K562 (cell line): Measurements from ENCODE around the gene ARHGAP12. TPM values are rescaled to one million over a fixed set of nuclear protein-coding genes. Genes with fewer than 3 reads are reported as not detected.

Source experiments
- ATAC-seq: fragments of 200-7000 bp; cut with Tn5 transposase; 3 replicates; pipeline ENCODE4 v1.9.1; 2020; ENCODE audit warnings: moderate library complexity
- BruUV-seq: library from RNA; stranded (reverse); fragments of 400-500 nt; replicated peaks from 2 replicates; lab custom pipeline; 2021; lab: Mats Ljungman, UMichigan
- CTCF ChIA-PET: fragments of 300-600 bp; formaldehyde crosslinking; extraction: SDS; loops from one replicate; lab custom pipeline; 2021; ENCODE audit warnings: low intra/inter-chr PET ratio; lab: Yijun Ruan, JAX
- POLR2A ChIA-PET: fragments of 300-600, 350-650 bp; sonication (Branson Sonifier 250); formaldehyde crosslinking; extraction: SDS; loops from one replicate; lab custom pipeline; 2021; ENCODE audit warnings: antibody characterized with exemption, inconsistent platforms; lab: Yijun Ruan, JAX
- DNase-seq, 4 experiments: peaks; one replicate each; pipeline versions ENCODE4 v3.0.0 to v3.0.0-alpha.2; 2011 to 2018; ENCODE audit warnings: low spot score in 3 of 4, mixed read lengths in 3 of 4; ENCODE audit errors: extremely low read depth in 1 of 4
- FAIRE-seq: peaks from 2 replicates; lab custom pipeline; 2011; peaks lifted over from hg19 to GRCh38; lab: Jason Lieb, UNC
- H2AFZ ChIP-seq: 2 replicates; pipeline ENCODE4 v1.6.0; 2011; ENCODE audit warnings: low read depth, low read length, control low read depth, inconsistent platforms
- H3K27ac ChIP-seq: fragments of 200-600 bp; 3 replicates; pipeline ENCODE4 v1.8.0; 2011; ENCODE audit warnings: low read depth, mild to moderate bottlenecking, control low read depth, inconsistent platforms, low read length, moderate library complexity, mixed read lengths; ENCODE audit errors: extremely low read depth
- H3K27me3 ChIP-seq, 2 experiments: fragments of 300-600 bp in 1 of 2; 2 replicates in 1 of 2; 3 replicates in 1 of 2; pipeline versions ENCODE4 v1.6.0 to v1.8.0; 2011; ENCODE audit warnings: inconsistent platforms in 2 of 2, low read length in 2 of 2, mild to moderate bottlenecking in 1 of 2, mixed read lengths in 1 of 2, moderate library complexity in 1 of 2; ENCODE audit not compliant: control insufficient read depth in 2 of 2, insufficient read depth in 2 of 2
- H3K36me3 ChIP-seq: fragments of 300-600 bp; 3 replicates; pipeline ENCODE4 v1.8.0; 2011; ENCODE audit warnings: mild to moderate bottlenecking, low read length, inconsistent platforms; ENCODE audit not compliant: control insufficient read depth, insufficient read depth
- H3K4me1 ChIP-seq, 2 experiments: fragments of 200-600 bp in 1 of 2; replicated peaks in 1 of 2; 2 replicates in 1 of 2; 3 replicates in 1 of 2; pipeline versions ENCODE4 v1.5.1 to v1.8.0; 2011; ENCODE audit warnings: inconsistent platforms in 2 of 2, low read length in 2 of 2, mild to moderate bottlenecking in 1 of 2, mixed read lengths in 1 of 2, moderate library complexity in 1 of 2; ENCODE audit not compliant: control insufficient read depth in 2 of 2, insufficient read depth in 2 of 2
- H3K4me2 ChIP-seq: 2 replicates; pipeline ENCODE4 v1.6.1; 2011; ENCODE audit warnings: low read length, control low read depth, inconsistent platforms, mixed read lengths; ENCODE audit not compliant: insufficient read depth
- H3K4me3 ChIP-seq: fragments of 200-600 bp; sonication (generic), shearing (Covaris generic); 2 replicates; pipeline ENCODE4 v1.5.1; 2016; ENCODE audit warnings: control low read depth, inconsistent platforms
- H3K79me2 ChIP-seq: fragments of 200-600 bp; 3 replicates; pipeline ENCODE4 v1.8.0; 2011; ENCODE audit warnings: low read length, inconsistent platforms; ENCODE audit not compliant: control insufficient read depth, insufficient read depth
- H3K9ac ChIP-seq, 2 experiments: 2 replicates each; pipeline versions ENCODE4 v1.6.0 to v1.6.1; 2011; ENCODE audit warnings: low read depth in 2 of 2, low read length in 2 of 2, control low read depth in 1 of 2, inconsistent platforms in 1 of 2, mild to moderate bottlenecking in 1 of 2, mixed read lengths in 1 of 2; ENCODE audit not compliant: insufficient read depth in 1 of 2
- H3K9me1 ChIP-seq: one replicate; pipeline ENCODE4 v1.6.0; 2011; ENCODE audit warnings: inconsistent platforms, mild to moderate bottlenecking, low read length, moderate library complexity; ENCODE audit not compliant: control insufficient read depth, insufficient read depth
- H3K9me3 ChIP-seq: replicated peaks from 2 replicates; pipeline ENCODE4 v1.5.1; 2011; ENCODE audit warnings: low read depth, low read length, inconsistent platforms; ENCODE audit not compliant: control insufficient read depth, insufficient read depth
- H4K20me1 ChIP-seq: replicated peaks from 2 replicates; pipeline ENCODE4 v1.6.1; 2011; ENCODE audit warnings: low read length, inconsistent platforms, mixed read lengths; ENCODE audit not compliant: control insufficient read depth, insufficient read depth
- BRF1 ChIP-seq: IDR thresholded peaks from 3 replicates; pipeline ENCODE4 v1.6.1; 2011; ENCODE audit warnings: borderline replicate concordance, mild to moderate bottlenecking; ENCODE audit not compliant: insufficient read length; ENCODE audit errors: extremely low read depth
- KDM4B ChIP-seq, 2 experiments: fragments of 450-650 bp in 1 of 2; sonication (generic) in 1 of 2; IDR thresholded peaks; 2 replicates each; pipeline ENCODE4 v1.6.1; 2016 to 2017; ENCODE audit warnings: borderline replicate concordance in 2 of 2, antibody characterized with exemption in 1 of 2, low read depth in 1 of 2, mild to moderate bottlenecking in 1 of 2
- MAFF ChIP-seq: IDR thresholded peaks from 2 replicates; pipeline ENCODE4 v1.6.1; 2012; ENCODE audit warnings: low read length, improper control_type of control experiment
- MEIS2 ChIP-seq: fragments of 450-650 bp; IDR thresholded peaks from 2 replicates; pipeline ENCODE4 v1.6.1; 2014; ENCODE audit warnings: mild to moderate bottlenecking; ENCODE audit not compliant: partially characterized antibody
- POLR2A ChIP-seq: fragments of 450-650 bp; conservative IDR thresholded peaks from 2 replicates; pipeline ENCODE4 v1.6.1; 2016
- RBM14 ChIP-seq: fragments of 200-400 bp; formaldehyde crosslinking; IDR thresholded peaks from 2 replicates; pipeline ENCODE4 v1.6.1; 2018; ENCODE audit warnings: low read depth, mild to moderate bottlenecking, low read length, moderate library complexity, borderline replicate concordance; ENCODE audit not compliant: insufficient read depth
- SMAD1 ChIP-seq: fragments of 150-350 bp; IDR thresholded peaks from 2 replicates; pipeline ENCODE4 v1.6.1; 2014; ENCODE audit warnings: low read length, low read depth; ENCODE audit not compliant: partially characterized antibody
- SMAD3 ChIP-seq: fragments of 450-650 bp; formaldehyde crosslinking; conservative IDR thresholded peaks from 2 replicates; pipeline ENCODE4 v1.4.0; 2020; ENCODE audit warnings: mild to moderate bottlenecking
- SREBF1 ChIP-seq: fragments of 150-350 bp; IDR thresholded peaks from 2 replicates; pipeline ENCODE4 v1.6.1; 2014; ENCODE audit warnings: antibody characterized with exemption, low read depth, low read length, borderline replicate concordance
- ZNF311 ChIP-seq: fragments of 250-450 bp; sonication (Bioruptor Pico); IDR thresholded peaks from 2 replicates; pipeline ENCODE4 v1.4.0; 2020; ENCODE audit warnings: mild to moderate bottlenecking, moderate library complexity
- ZNF507 ChIP-seq: conservative IDR thresholded peaks from 2 replicates; pipeline ENCODE4 v1.6.1; 2017; ENCODE audit warnings: missing genetic modification characterization, missing compliant biosample characterization
- ZNF584 ChIP-seq: fragments of 200-800 bp; sonication (Bioruptor generic); IDR thresholded peaks from 2 replicates; pipeline ENCODE4 v1.6.1; 2016; ENCODE audit warnings: low read depth, mild to moderate bottlenecking, missing genetic modification characterization, missing compliant biosample characterization
- ZNF766 ChIP-seq: fragments of 200-800 bp; sonication (Bioruptor generic); conservative IDR thresholded peaks from 2 replicates; pipeline ENCODE4 v1.6.1; 2016; ENCODE audit warnings: missing genetic modification characterization, missing compliant biosample characterization
- WGBS: fragments of 100-300 bp; shearing (Covaris generic); methylation state at CpG from one replicate; pipeline ENCODE4 v1.1.6; 2016; ENCODE audit warnings: low coverage, mixed read lengths; ENCODE audit not compliant: insufficient coverage; ENCODE audit errors: missing lambda C conversion rate; 5-methylcytosine and 5-hydroxymethylcytosine counted together
- in situ Hi-C: fragments of 300-500 bp; cut with MboI; formaldehyde crosslinking; loops from 4 replicates; pipeline ENCODE4 v1.15.0; 2018; ENCODE audit warnings: inconsistent platforms, mixed read lengths
- intact Hi-C: fragments of 100-400 bp; cut with micrococcal nuclease; formaldehyde crosslinking; loops from 2 replicates; pipeline ENCODE4 v1.14.2; 2022
- polyA plus RNA-seq, 8 experiments: library from polyadenylated mRNA; depleted of rRNA in 4 of 8; stranded (reverse) in 5 of 8; unstranded in 3 of 8; fragments of >200 nt; fragmentation: Nextera tagmentation in 2 of 8; fragmentation: Illumina TruSeq in 1 of 8; extraction: Ambion mirVana in 2 of 8; extraction: Trizol in 1 of 8; gene quantifications; 2 replicates each; pipeline versions ENCODE4 v1.2.1 to v1.2.3, GENCODE V29; 2011 to 2014; ENCODE audit warnings: inconsistent platforms in 1 of 8, missing spikeins in 1 of 8
- total RNA-seq, 7 experiments: library from RNA; depleted of rRNA in 6 of 7; stranded (reverse); fragments of >200 nt in 6 of 7; fragmentation: Illumina TruSeq in 2 of 7; extraction: Trizol in 2 of 7; gene quantifications; 2 replicates each; pipeline versions ENCODE4 v1.2.1 to v1.2.3, GENCODE V29; 2011 to 2021; ENCODE audit warnings: low replicate concordance in 1 of 7

Gene ARHGAP12
- total and polyA plus RNA-seq, 9 of the 15 experiments (the other 6 are each of a cell fraction or from before 2014, with no cell fraction given), result 4.4 to 18.7 (median 10.1) TPM

GRCh38 chr10:31762316-31762715 lies 166.3 kb downstream of the ARHGAP12 start:
- H3K9ac ChIP-seq, result no peak overlapping the region
- DNase-seq (no peak), FAIRE-seq (no peak), ATAC-seq (no peak)
- WGBS, result 0% methylated on average over 4 of the region's 4 CpGs
- POLR2A ChIA-PET, result interaction anchor here (0.6 to 1.6 kb wide), 2 partner anchors 12 to 42 kb away, joined by 3 to 5 read pairs; no protein-coding TSS in a partner anchor
- peaks cover 5 to 10% of the 10 kb centered on the region in 2 experiments; a peak in 4 of 5 replicates for H3K4me1 ChIP-seq
- TF ChIP-seq ZNF584 (CRISPR knock-in tag), result no peak
- no peak for TF ChIP-seq KDM4B (IDR thresholded peaks at IDR 0.05; ENCODE audit: borderline replicate concordance in 2 of 2, low read depth in 1 of 2)
- no peak for TF ChIP-seq MAFF
- no peak for TF ChIP-seq MEIS2
- no peak for TF ChIP-seq RBM14
- no peak for TF ChIP-seq SMAD3
- no peak for TF ChIP-seq ZNF507 (tag)
- TF ChIP-seq SMAD1, result no peak
- TF ChIP-seq ZNF311 (CRISPR knock-in tag), result no peak
- TF ChIP-seq BRF1, result no peak
- TF ChIP-seq SREBF1, result no peak
- TF ChIP-seq POLR2A, result no peak
- TF ChIP-seq ZNF766 (CRISPR knock-in tag), result no peak
- intact Hi-C loops, result no loop called here
- H3K9me3 ChIP-seq, result no peaks in the 10 kb centered on the region
- no peaks in the 10 kb centered on the region for H3K9me1 ChIP-seq
- in situ Hi-C loops, result no loop called here
- no peaks in the 10 kb centered on the region for H3K79me2 ChIP-seq
- peaks cover 8 to 16% of the 10 kb centered on the region in 2 experiments; a peak in 4 of 5 replicates for H3K27me3 ChIP-seq
- no peak overlapping the region for H3K27ac ChIP-seq
- no TSS peak for BruUV-seq
- no peak overlapping the region for H3K4me3 ChIP-seq
- no peaks in the 10 kb centered on the region for H4K20me1 ChIP-seq
- H3K4me2 ChIP-seq, result no peak overlapping the region
- no peaks in the 10 kb centered on the region for H3K36me3 ChIP-seq
- CTCF ChIA-PET, result no interaction called here
- no peak overlapping the region for H2AFZ ChIP-seq
